Right lung (tissue), 5 donors: Measurements from ENCODE around the gene ASB6. TPM values are rescaled to one million over a fixed set of nuclear protein-coding genes. Genes with fewer than 3 reads are reported as not detected.

ENCODE experiments used
- DNase-seq, 2 donors: peaks; one replicate each; pipeline ENCODE4 v3.0.0-alpha.2; 2013
- polyA plus RNA-seq, 5 donors: library from polyadenylated mRNA; unstranded; fragments of 120-200 nt; gene quantifications; one replicate each; pipeline versions ENCODE4 v1.2.1 to v1.2.3, GENCODE V29; 2013; ENCODE audit warnings: inconsistent platforms in 1 of 5, low replicate concordance in 1 of 5; ENCODE audit not compliant: insufficient read length in 5 of 5, insufficient read depth in 1 of 5

Gene ASB6
- polyA plus RNA-seq, 5 donors, result 11.9 to 17.3 (median 15.1) TPM

GRCh38 chr9:129587487-129588262 lies 54.3 kb downstream of the ASB6 start:
- DNase-seq, result no peak

- DNase-seq, result no peak
Measured at GRCh38 chr9:129586685-129587084, 55.3 kb downstream of the ASB6 start.

GRCh38 chr9:129586245-129586644 lies 55.7 kb downstream of the ASB6 start:
- no peak for DNase-seq

- no peak for DNase-seq
Measured at GRCh38 chr9:129585352-129585751, 56.6 kb downstream of the ASB6 start.

Other genes with a start within 250 kb of the ASB6 start
- under 1 TPM; 0.34 to 0.71 (median 0.53) TPM for gene C9orf50, start 21.1 kb downstream of the ASB6 start, polyA plus RNA-seq
- gene NTMT1, start 16.0 kb downstream of the ASB6 start, polyA plus RNA-seq, result 10 to 100 TPM; 20.9 to 30.1 (median 23.2) TPM
- 1 to 10 TPM in 3 of 5 donors, under 1 TPM in 2; 0.63 to 1.4 (median 1.2) TPM for gene PRRX2, start 23.5 kb upstream of the ASB6 start, polyA plus RNA-seq
- 1 to 10 TPM; 4.4 to 6.8 (median 6.6) TPM for gene PTGES, start 110.9 kb upstream of the ASB6 start, polyA plus RNA-seq
- 10 to 100 TPM; 19.2 to 22.8 (median 20.5) TPM for gene TOR1B, start 161.0 kb upstream of the ASB6 start, polyA plus RNA-seq
- gene TOR1A, start 182.0 kb upstream of the ASB6 start, polyA plus RNA-seq, result 10 to 100 TPM; 38.1 to 44.4 (median 38.9) TPM
- 10 to 100 TPM; 61.3 to 86.0 (median 70.0) TPM for gene C9orf78, start 193.1 kb upstream of the ASB6 start, polyA plus RNA-seq
- 10 to 100 TPM; 17.3 to 24.3 (median 21.0) TPM for gene USP20, start 193.3 kb upstream of the ASB6 start, polyA plus RNA-seq